Activated naive CD4-positive, alpha-beta T cell treated with anti-CD3 and anti-CD28 coated beads, Interleukin-2, amount 10 ng/mL, durations not matched to agents 7 days and 5 days (primary cell): ENCODE measurements around the gene HOXA3.
A peak's percentile ranks its signal among the peaks of the same experiment; 100 is the strongest.

Experiments
- CTCF ChIA-PET: fragments of 350-600 bp; sonication (Branson Sonifier 250); formaldehyde crosslinking; loops from one replicate; lab custom pipeline; 2021; ENCODE audit warnings: antibody characterized with exemption; lab: Charles Lee
- DNase-seq: peaks from one replicate; pipeline ENCODE4 v3.0.0-alpha.2; 2020
- H3K27ac Mint-ChIP-seq: one replicate; pipeline ENCODE4 v1.8.0; 2021; ENCODE audit warnings: mild to moderate bottlenecking, moderate library complexity, mixed read lengths
- H3K27me3 Mint-ChIP-seq: one replicate; pipeline ENCODE4 v1.8.0; 2021; ENCODE audit warnings: mild to moderate bottlenecking, mixed read lengths
- H3K36me3 Mint-ChIP-seq: one replicate; pipeline ENCODE4 v1.8.0; 2021; ENCODE audit warnings: mixed read lengths
- H3K4me1 Mint-ChIP-seq: one replicate; pipeline ENCODE4 v1.8.0; 2021; ENCODE audit warnings: mixed read lengths
- H3K4me3 Mint-ChIP-seq: one replicate; pipeline ENCODE4 v1.8.0; 2021; ENCODE audit warnings: mild to moderate bottlenecking, moderate library complexity, mixed read lengths
- H3K9me3 Mint-ChIP-seq: one replicate; pipeline ENCODE4 v1.8.0; 2021; ENCODE audit warnings: mixed read lengths

The HOXA3 gene

DNA sequence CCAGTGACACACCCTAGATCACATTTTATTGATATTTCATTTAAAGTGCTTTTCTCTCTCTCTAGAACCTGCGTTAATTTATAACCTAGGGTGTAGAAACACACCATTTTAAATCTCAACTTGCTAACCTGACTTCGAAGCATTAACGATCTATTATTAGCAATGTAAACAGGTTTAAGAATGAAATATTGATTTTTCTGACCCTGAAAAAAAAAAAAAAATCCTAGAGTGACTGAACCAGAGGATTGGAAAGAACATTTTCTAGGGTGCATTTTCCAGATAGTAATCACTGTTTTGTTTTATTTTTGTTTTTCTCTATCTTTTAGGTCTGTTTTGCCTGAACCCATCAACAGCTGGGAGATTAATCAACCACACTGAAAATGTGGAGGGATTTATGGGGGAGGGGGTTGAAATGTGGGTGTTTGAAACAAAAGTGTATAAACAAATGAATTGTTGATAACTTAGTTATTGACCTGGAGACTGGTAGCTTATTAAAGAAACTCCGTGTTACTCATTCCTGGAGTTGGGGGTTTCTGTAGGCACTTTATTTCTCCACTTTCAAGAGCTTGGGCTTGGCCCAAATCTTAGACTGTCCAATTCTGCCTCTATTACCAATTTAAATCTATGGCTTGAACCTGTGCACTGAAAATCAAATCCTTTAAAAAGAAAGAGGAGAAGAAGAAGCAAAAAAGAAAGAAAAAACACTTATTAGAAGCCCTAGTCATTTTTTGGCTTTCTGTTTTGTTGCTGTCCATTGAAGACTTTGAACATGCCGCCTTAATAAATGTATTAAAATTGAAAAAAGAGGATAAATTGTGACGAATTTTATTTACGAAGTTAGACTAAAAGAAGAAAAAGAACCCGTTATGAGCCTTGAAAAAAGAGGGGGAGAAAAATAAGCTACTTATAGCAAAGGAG lies 52.7 kb downstream of the HOXA3 start:
- Mint-ChIP-seq H3K27me3 (peaks cover 100% of the 10 kb centered on the region), H3K4me1 (peaks cover 22% of the 10 kb centered on the region), H3K27ac (no peak overlapping the region), H3K36me3 (peaks cover 6% of the 10 kb centered on the region), H3K4me3 (no peak overlapping the region), H3K9me3 (no peaks in the 10 kb centered on the region)
- DNase-seq, result no peak
- CTCF ChIA-PET, result no interaction called here

- H3K9me3 Mint-ChIP-seq, result no peaks in the 10 kb centered on the region
- H3K27ac Mint-ChIP-seq, result no peak overlapping the region
- H3K4me3 Mint-ChIP-seq, result no peak overlapping the region
- H3K4me1 Mint-ChIP-seq, result peaks cover 22% of the 10 kb centered on the region
- CTCF ChIA-PET, result interaction anchor here (0.9 kb wide), 1 partner anchor 62 kb away, joined by 4 read pairs; no protein-coding TSS in a partner anchor
- H3K36me3 Mint-ChIP-seq, result peaks cover 6% of the 10 kb centered on the region
- DNase-seq, result no peak
- H3K27me3 Mint-ChIP-seq, result peaks cover 100% of the 10 kb centered on the region
These were observed 53.6 kb downstream of the HOXA3 start for GRCh38 chr7:27098578-27099451.

DNA sequence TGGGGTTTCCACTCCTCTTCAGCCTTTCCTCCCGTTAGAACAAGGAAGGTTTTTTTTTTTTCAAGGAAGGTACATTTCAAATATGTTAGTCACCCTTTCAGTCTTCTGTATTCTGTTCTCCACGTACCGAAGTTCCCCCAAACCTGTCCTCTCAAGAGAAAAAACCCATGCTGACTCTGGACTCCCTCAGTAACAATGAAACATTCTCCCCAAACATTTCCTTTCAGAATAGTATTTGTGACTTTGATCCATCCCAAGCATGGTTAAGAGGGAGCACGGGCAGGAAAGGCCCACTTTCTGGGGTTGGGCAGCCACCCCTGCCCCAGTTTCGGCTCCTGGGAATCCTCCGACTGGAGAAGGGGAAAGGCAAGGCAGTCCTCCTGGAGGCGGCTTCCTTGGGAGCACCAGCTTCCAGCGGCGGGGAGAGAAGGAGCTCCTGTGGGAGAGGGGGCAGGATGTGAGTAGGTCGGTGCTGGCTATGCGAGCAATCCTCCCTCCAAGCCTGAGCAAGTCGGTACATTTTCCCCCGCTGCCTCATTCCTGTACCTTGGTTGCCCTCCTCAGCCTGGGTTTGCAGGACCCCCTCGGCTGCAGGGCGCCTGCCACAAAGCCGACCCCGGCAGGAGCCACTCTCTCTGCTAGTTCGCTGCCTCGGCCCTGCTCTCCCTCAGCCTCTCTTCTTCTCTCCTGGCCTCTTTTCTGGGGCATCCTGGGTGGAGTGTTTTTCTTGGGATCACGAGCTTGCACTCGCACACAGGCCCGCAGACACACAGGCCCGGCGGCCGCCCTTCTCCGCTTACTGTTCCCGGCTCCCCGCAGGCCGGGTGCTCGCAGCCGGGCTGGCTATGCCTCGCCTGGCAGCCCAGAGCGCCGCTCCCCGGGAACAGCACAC lies 54.5 kb downstream of the HOXA3 start:
- Mint-ChIP-seq H3K4me1 (peaks cover 22% of the 10 kb centered on the region), H3K27me3 (peaks cover 96% of the 10 kb centered on the region), H3K9me3 (no peaks in the 10 kb centered on the region), H3K27ac (no peak overlapping the region), H3K36me3 (peaks cover 6% of the 10 kb centered on the region), H3K4me3 (peak overlapping the region; percentile 83)
- CTCF ChIA-PET, result interaction anchor here (0.9 to 1.0 kb wide), 2 partner anchors 54 to 63 kb away, joined by 4 read pairs; partner anchors contain the start of gene HOXA3
- no peak for DNase-seq

- peak; percentile 27 for DNase-seq
- CTCF ChIA-PET, result interaction anchor here (0.7 to 1.6 kb wide), 4 partner anchors 54 to 238 kb away, joined by 3 to 6 read pairs (median 4); partner anchors contain the start of gene HOXA3
- H3K27me3 Mint-ChIP-seq, result peaks cover 95% of the 10 kb centered on the region
These were observed 55.4 kb downstream of the HOXA3 start for GRCh38 chr7:27096768-27097514.

GRCh38 chr7:27095897-27096767 lies 56.3 kb downstream of the HOXA3 start, which contains the start of gene HOXA1:
TSS of gene HOXA1 (minus strand) at chr7:27096000. CDS start at chr7:27095912, 88 bp downstream.
- Mint-ChIP-seq H3K36me3 (peaks cover 6% of the 10 kb centered on the region), H3K4me1 (peaks cover 19% of the 10 kb centered on the region), H3K27ac (peak within 1 kb of the TSS; percentile 82), H3K9me3 (no peaks in the 10 kb centered on the region), H3K4me3 (peak within 1 kb of the TSS; percentile 83), H3K27me3 (peaks cover 95% of the 10 kb centered on the region)
- peak; percentile 83 for DNase-seq
- CTCF ChIA-PET, result interaction anchor here (0.7 to 1.6 kb wide), 4 partner anchors 55 to 237 kb away, joined by 3 to 6 read pairs (median 4); partner anchors contain the start of gene HOXA3

More at GRCh38 chr7:27096768-27097514, 55.4 kb downstream of the HOXA3 start:
- Mint-ChIP-seq H3K27ac (peak overlapping the region; percentile 8), H3K4me1 (peaks cover 18% of the 10 kb centered on the region), H3K9me3 (no peaks in the 10 kb centered on the region), H3K4me3 (peak overlapping the region; percentile 83), H3K36me3 (peaks cover 6% of the 10 kb centered on the region)

DNA sequence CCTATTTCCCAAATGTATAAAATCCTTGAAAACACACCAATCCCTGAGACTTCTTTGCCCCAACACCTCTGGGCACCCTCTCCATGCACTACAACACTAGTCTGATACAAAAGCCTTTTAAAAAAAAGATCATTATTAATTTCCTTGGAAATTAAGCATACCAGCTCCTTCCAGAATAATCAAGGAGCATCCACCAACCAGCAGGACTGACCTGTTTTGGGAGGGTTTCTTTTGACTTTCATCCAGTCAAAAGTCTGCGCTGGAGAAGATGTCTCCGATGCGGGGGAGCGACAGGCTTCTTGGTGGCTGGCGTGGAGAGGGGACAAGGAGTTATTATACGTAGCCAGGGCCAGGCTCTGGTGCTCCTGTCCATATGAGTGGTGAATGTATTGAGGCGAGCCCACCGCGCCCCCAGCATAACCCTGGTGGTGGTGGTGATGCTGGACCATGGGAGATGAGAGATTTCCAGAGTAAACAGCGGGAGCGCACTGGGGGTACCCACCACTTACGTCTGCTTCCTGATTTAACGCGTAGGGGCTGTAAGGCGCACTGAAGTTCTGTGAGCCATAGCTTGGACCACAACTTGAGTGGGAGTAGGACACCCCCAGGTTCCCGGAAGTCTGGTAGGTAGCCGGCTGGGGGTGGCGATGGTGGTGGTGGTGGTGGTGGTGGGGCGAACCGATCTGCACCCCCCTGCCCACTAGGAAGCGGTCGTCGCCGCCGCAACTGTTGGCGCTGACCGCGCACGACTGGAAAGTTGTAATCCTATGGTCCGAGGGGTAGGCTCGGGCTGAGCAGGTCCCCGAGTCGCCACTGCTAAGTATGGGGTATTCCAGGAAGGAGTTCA lies 57.1 kb downstream of the HOXA3 start:
- CTCF ChIA-PET, result interaction anchor here (1.2 to 1.6 kb wide), 2 partner anchors 54 to 56 kb away, joined by 3 to 6 read pairs; no protein-coding TSS in a partner anchor
- Mint-ChIP-seq H3K27me3 (peaks cover 95% of the 10 kb centered on the region), H3K9me3 (no peaks in the 10 kb centered on the region), H3K4me3 (peak overlapping the region; percentile 83), H3K4me1 (peaks cover 19% of the 10 kb centered on the region), H3K27ac (peak overlapping the region; percentile 82), H3K36me3 (peaks cover 5% of the 10 kb centered on the region)
- DNase-seq, result peak; percentile 29

- Mint-ChIP-seq H3K36me3 (peaks cover 1% of the 10 kb centered on the region), H3K9me3 (no peaks in the 10 kb centered on the region), H3K27me3 (peaks cover 94% of the 10 kb centered on the region), H3K27ac (no peak overlapping the region), H3K4me3 (peak overlapping the region; percentile 11), H3K4me1 (peaks cover 19% of the 10 kb centered on the region)
- CTCF ChIA-PET, result interaction anchor here (1.2 kb wide), 1 partner anchor 55 kb away, joined by 3 read pairs; no protein-coding TSS in a partner anchor
- DNase-seq, result no peak
These were observed 57.9 kb downstream of the HOXA3 start for GRCh38 chr7:27094304-27095049.

DNA sequence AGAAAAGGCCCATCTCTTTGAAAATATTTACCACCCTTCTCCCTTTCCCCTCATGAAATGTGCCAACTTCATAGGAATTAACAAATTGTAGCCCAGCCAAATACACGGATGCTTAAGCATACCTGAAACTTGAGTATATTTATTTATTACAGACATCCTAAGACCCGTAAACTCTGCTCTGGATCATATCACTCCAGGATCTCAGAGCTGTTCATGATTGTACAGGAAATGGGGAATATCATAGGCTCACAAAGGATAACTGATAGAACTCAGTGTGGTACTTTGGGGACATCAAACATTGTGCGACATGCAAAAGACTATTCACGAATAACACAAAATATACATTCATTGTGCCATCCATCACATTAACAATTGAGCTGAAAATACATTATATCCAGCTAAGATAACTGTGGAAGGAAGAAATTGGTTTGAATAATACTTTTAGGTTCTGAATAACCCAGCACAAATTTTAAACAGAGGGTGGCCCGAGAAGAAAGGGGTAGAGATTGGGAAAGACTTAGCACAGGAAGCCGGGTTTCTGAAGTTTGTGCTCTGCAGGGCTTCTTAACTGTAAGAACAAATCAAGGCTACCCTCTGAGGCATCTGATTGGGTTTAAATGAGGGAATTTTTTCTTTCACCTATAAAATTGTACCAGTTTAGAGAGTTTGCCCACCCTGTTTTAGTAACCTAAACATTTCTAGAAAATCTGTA lies 59.0 kb downstream of the HOXA3 start:
- H3K36me3 Mint-ChIP-seq, result no peaks in the 10 kb centered on the region
- CTCF ChIA-PET, result interaction anchor here (0.9 kb wide), 1 partner anchor 57 kb away, joined by 3 read pairs; no protein-coding TSS in a partner anchor
- H3K27ac Mint-ChIP-seq, result no peak overlapping the region
- peaks cover 94% of the 10 kb centered on the region for H3K27me3 Mint-ChIP-seq
- H3K4me3 Mint-ChIP-seq, result no peak overlapping the region
- peaks cover 19% of the 10 kb centered on the region for H3K4me1 Mint-ChIP-seq
- DNase-seq, result no peak
- H3K9me3 Mint-ChIP-seq, result no peaks in the 10 kb centered on the region

DNA sequence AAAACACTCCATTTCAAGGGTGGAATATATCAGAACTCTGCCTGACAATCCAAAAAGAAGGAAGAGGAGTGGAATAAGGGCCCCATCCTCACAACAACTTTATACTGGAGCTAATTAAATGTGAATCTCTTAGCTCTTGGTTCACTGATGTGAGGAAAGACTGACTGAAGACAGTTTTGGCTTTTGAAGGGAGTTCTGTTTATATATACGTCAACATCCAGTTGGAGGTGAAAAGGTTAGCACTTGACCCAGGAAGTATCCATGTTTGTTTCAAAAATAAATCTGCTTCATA lies 59.6 kb downstream of the HOXA3 start:
- peaks cover 18% of the 10 kb centered on the region for H3K4me1 Mint-ChIP-seq
- H3K27ac Mint-ChIP-seq, result no peak overlapping the region
- peaks cover 94% of the 10 kb centered on the region for H3K27me3 Mint-ChIP-seq
- H3K36me3 Mint-ChIP-seq, result no peaks in the 10 kb centered on the region
- H3K4me3 Mint-ChIP-seq, result no peak overlapping the region
- CTCF ChIA-PET, result interaction anchor here (0.9 kb wide), 1 partner anchor 58 kb away, joined by 3 read pairs; no protein-coding TSS in a partner anchor
- no peak for DNase-seq
- no peaks in the 10 kb centered on the region for H3K9me3 Mint-ChIP-seq
